MM.1S (cell line): Measurements from ENCODE around the gene GATA5.

Experiments used
- DNase-seq: peaks from one replicate; pipeline ENCODE4 v3.0.0-alpha.2; 2015
- H2AFZ ChIP-seq: fragments of 300-600 bp; sonication (generic); 2 replicates; pipeline ENCODE4 v1.6.0; 2016; ENCODE audit warnings: antibody characterized with exemption, low read length
- H3F3A ChIP-seq: fragments of 300-600 bp; sonication (generic); 2 replicates; pipeline ENCODE4 v1.6.1; 2016; ENCODE audit warnings: mild to moderate bottlenecking, antibody characterized with exemption, low read length, moderate library complexity, mixed read lengths; ENCODE audit not compliant: insufficient read depth
- H3K27ac ChIP-seq: fragments of 300-600 bp; sonication (generic); 2 replicates; pipeline ENCODE4 v1.5.1; 2016; ENCODE audit warnings: mild to moderate bottlenecking, low read length
- H3K27me3 ChIP-seq: fragments of 300-600 bp; sonication (generic); replicated peaks from 2 replicates; pipeline ENCODE4 v1.6.0; 2016; ENCODE audit warnings: low read length; ENCODE audit not compliant: insufficient read depth
- H3K36me3 ChIP-seq: fragments of 300-600 bp; sonication (generic); replicated peaks from 2 replicates; pipeline ENCODE4 v1.6.1; 2016; ENCODE audit warnings: mild to moderate bottlenecking, low read length, mixed read lengths; ENCODE audit not compliant: insufficient read depth
- H3K4me1 ChIP-seq: fragments of 300-600 bp; sonication (generic); 2 replicates; pipeline ENCODE4 v1.6.1; 2016; ENCODE audit warnings: low read length, mixed read lengths
- H3K4me2 ChIP-seq: fragments of 300-600 bp; sonication (generic); 2 replicates; pipeline ENCODE4 v1.6.0; 2016; ENCODE audit warnings: low read depth, low read length
- H3K4me3 ChIP-seq: fragments of 300-600 bp; sonication (generic); 2 replicates; pipeline ENCODE4 v1.5.1; 2016; ENCODE audit warnings: low read length, mixed read lengths
- H3K79me2 ChIP-seq: fragments of 300-600 bp; sonication (generic); 2 replicates; pipeline ENCODE4 v1.6.1; 2016; ENCODE audit warnings: mixed run types, low read length, mixed read lengths
- H3K9ac ChIP-seq: fragments of 300-600 bp; sonication (generic); 2 replicates; pipeline ENCODE4 v1.6.1; 2016; ENCODE audit warnings: low read length, mixed read lengths
- H3K9me2 ChIP-seq: fragments of 300-600 bp; sonication (generic); replicated peaks from 2 replicates; pipeline ENCODE4 v1.6.1; 2016; ENCODE audit warnings: mild to moderate bottlenecking, low read length, mixed read lengths; ENCODE audit not compliant: insufficient read depth
- H3K9me3 ChIP-seq: fragments of 300-600 bp; sonication (generic); replicated peaks from 2 replicates; pipeline ENCODE4 v1.6.1; 2016; ENCODE audit warnings: mild to moderate bottlenecking, low read length, mixed read lengths; ENCODE audit not compliant: insufficient read depth
- H4K20me1 ChIP-seq: fragments of 300-600 bp; sonication (generic); 2 replicates; pipeline ENCODE4 v1.6.1; 2016; ENCODE audit warnings: mild to moderate bottlenecking, low read length, moderate library complexity, mixed read lengths; ENCODE audit not compliant: insufficient read depth
- EZH2 ChIP-seq: fragments of 300-600 bp; sonication (generic); optimal IDR thresholded peaks from 2 replicates; pipeline ENCODE3; 2017; ENCODE audit warnings: low read depth, mild to moderate bottlenecking, antibody characterized with exemption, low read length, mixed read lengths
- EZH2phosphoT487 ChIP-seq: fragments of 300-600 bp; sonication (generic); IDR thresholded peaks from 2 replicates; pipeline ENCODE4 v1.6.1; 2018; ENCODE audit warnings: antibody characterized with exemption, low read length
- TF ChIP-seq, protein P1 (sequence below): fragments of 300-600 bp; sonication (generic); IDR thresholded peaks from 2 replicates; pipeline ENCODE4 v1.5.1; 2016; ENCODE audit warnings: antibody characterized with exemption, low read length, mixed read lengths

The GATA5 gene

DNA sequence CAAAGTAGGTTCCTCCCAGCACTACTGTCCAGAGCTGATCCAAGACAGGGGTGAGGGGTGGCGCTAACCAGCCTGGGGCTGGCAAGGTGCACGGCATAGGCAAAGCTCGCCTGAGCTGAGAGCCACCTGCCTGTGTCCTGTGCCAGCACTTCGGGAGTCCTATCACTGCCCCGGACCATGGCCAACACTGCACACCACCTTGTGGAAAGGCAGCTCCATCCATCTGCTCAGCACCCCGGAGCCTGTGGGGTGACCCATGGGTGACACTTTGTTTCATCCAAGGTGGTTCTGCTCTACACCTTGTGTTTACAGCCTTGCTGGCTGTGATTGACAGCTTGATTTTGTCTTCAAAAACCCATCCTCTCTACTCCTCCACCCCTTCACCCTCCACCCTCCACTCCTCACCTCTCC is 32.9 kb upstream of the GATA5 start:
- Histone ChIP-seq H3F3A (no peaks in the 10 kb centered on the region), H3K36me3 (no peaks in the 10 kb centered on the region), H3K9me3 (no peaks in the 10 kb centered on the region), H3K4me2 (no peak overlapping the region), H4K20me1 (no peaks in the 10 kb centered on the region), H3K27ac (no peak overlapping the region), H3K79me2 (no peaks in the 10 kb centered on the region), H3K9me2 (no peaks in the 10 kb centered on the region), H3K4me3 (no peak overlapping the region), H2AFZ (no peak overlapping the region), H3K27me3 (peaks cover 60% of the 10 kb centered on the region), H3K4me1 (no peaks in the 10 kb centered on the region), H3K9ac (no peak overlapping the region)
- DNase-seq, result no peak
- TF ChIP-seq EZH2 (no peak), EZH2phosphoT487 (no peak)
- TF ChIP-seq, protein P1, sequence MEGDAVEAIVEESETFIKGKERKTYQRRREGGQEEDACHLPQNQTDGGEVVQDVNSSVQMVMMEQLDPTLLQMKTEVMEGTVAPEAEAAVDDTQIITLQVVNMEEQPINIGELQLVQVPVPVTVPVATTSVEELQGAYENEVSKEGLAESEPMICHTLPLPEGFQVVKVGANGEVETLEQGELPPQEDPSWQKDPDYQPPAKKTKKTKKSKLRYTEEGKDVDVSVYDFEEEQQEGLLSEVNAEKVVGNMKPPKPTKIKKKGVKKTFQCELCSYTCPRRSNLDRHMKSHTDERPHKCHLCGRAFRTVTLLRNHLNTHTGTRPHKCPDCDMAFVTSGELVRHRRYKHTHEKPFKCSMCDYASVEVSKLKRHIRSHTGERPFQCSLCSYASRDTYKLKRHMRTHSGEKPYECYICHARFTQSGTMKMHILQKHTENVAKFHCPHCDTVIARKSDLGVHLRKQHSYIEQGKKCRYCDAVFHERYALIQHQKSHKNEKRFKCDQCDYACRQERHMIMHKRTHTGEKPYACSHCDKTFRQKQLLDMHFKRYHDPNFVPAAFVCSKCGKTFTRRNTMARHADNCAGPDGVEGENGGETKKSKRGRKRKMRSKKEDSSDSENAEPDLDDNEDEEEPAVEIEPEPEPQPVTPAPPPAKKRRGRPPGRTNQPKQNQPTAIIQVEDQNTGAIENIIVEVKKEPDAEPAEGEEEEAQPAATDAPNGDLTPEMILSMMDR, result no peak

DNA sequence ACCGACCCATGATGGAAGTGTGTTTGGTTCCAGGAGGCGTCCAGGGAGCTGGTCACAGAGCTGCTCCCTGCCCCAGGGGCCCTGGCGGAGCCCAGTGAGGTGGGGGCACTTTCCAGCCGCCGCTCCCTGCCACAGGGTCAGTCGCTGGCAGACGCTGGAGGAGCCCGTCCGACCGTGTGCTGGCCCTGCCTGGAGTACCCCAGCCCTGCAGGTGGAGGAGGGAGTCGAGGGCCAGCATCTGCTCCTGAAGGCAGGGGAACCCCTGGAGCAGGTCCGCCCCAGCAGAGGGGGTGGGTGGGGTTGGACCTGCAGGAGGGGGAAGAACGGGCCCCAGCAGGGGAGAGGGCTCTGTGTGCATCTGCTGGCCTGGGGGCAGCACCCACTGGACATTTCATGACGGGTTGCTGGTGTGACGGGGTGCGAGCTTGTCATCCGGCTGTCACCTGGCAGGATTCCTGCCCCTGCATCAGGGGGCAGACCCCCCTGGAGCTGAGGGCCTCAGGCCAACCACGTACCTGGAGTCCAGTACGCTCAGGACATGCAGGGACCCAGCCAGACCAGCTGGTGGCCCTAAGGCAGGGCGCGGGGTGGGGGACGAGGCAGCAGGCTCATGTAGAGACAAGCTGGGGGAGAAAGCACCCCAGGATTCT is 32.3 kb upstream of the GATA5 start:
- Histone ChIP-seq H3K27ac (no peak overlapping the region), H3K4me2 (no peak overlapping the region), H2AFZ (no peak overlapping the region), H3K27me3 (peaks cover 60% of the 10 kb centered on the region), H3F3A (no peaks in the 10 kb centered on the region), H4K20me1 (no peaks in the 10 kb centered on the region), H3K4me1 (no peaks in the 10 kb centered on the region), H3K9ac (no peak overlapping the region), H3K36me3 (no peaks in the 10 kb centered on the region), H3K4me3 (no peak overlapping the region), H3K9me3 (no peaks in the 10 kb centered on the region), H3K79me2 (no peaks in the 10 kb centered on the region), H3K9me2 (no peaks in the 10 kb centered on the region)
- TF ChIP-seq EZH2phosphoT487 (no peak), EZH2 (no peak)
- TF ChIP-seq, protein P1, result no peak
- DNase-seq, result no peak

DNA sequence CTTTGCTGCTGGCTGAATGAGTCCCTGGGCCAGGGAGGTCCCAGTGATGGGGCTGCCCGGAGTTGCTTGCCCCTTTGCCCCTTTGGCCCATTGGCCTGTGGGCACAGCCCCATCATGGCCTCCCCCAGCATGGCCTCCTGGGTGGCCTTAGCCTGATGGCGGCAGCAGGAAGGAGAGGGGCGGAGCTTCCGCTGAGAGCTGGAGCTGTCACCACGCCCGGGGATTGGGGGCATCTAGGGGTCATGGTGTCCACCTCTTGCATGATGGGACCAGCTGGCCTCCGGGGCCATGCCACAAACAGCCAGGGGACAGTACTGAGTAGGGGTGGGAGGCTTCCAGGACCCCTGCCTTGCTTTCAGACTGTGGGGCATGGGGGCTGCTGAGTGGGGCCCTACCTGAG is 31.5 kb upstream of the GATA5 start:
- H3K79me2 ChIP-seq, result no peaks in the 10 kb centered on the region
- no peaks in the 10 kb centered on the region for H3F3A ChIP-seq
- H3K27ac ChIP-seq, result no peak overlapping the region
- H3K4me1 ChIP-seq, result no peaks in the 10 kb centered on the region
- H3K9me3 ChIP-seq, result no peaks in the 10 kb centered on the region
- no peaks in the 10 kb centered on the region for H4K20me1 ChIP-seq
- no peak overlapping the region for H2AFZ ChIP-seq
- H3K36me3 ChIP-seq, result no peaks in the 10 kb centered on the region
- peaks cover 60% of the 10 kb centered on the region for H3K27me3 ChIP-seq
- no peak for TF ChIP-seq EZH2
- TF ChIP-seq, protein P1, result no peak
- TF ChIP-seq EZH2phosphoT487, result no peak
- no peaks in the 10 kb centered on the region for H3K9me2 ChIP-seq
- DNase-seq, result no peak
- no peak overlapping the region for H3K4me3 ChIP-seq
- no peak overlapping the region for H3K4me2 ChIP-seq
- no peak overlapping the region for H3K9ac ChIP-seq
